HG03354 (cell line): ENCODE data around the gene PTCD3.

Source experiments
- ATAC-seq: cut with Tn5 transposase; IDR thresholded peaks from one replicate; pipeline ENCODE4 v1.9.1; 2021; ENCODE audit warnings: mild to moderate bottlenecking; ENCODE audit not compliant: unreplicated experiment, poor library complexity, severe bottlenecking

The PTCD3 gene

GRCh38 chr2:86079981-86080911 is 25.8 kb upstream of the PTCD3 start:
- peak; percentile 80 for ATAC-seq

DNA sequence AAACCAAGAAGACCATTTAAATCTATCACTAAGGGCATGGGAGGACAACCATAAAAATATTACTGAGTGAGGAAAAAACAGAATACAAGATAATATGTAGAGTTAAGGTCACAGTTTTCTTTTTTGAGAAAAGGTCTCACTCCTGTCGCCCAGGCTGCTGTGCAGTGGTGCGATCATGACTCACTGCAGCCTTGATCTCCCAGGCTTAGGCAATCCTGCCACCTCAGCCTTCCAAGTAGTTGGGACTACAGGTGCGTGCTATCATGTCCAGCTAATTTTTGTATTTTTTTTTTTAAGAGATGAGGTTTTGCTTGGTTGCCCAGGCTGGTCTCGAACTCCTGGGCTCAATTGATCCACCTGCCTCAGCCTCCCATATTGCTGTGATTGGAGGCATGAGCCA is 24.3 kb upstream of the PTCD3 start:
- no peak for ATAC-seq

- no peak for ATAC-seq
Measured at GRCh38 chr2:86082756-86083155, 23.3 kb upstream of the PTCD3 start.

DNA sequence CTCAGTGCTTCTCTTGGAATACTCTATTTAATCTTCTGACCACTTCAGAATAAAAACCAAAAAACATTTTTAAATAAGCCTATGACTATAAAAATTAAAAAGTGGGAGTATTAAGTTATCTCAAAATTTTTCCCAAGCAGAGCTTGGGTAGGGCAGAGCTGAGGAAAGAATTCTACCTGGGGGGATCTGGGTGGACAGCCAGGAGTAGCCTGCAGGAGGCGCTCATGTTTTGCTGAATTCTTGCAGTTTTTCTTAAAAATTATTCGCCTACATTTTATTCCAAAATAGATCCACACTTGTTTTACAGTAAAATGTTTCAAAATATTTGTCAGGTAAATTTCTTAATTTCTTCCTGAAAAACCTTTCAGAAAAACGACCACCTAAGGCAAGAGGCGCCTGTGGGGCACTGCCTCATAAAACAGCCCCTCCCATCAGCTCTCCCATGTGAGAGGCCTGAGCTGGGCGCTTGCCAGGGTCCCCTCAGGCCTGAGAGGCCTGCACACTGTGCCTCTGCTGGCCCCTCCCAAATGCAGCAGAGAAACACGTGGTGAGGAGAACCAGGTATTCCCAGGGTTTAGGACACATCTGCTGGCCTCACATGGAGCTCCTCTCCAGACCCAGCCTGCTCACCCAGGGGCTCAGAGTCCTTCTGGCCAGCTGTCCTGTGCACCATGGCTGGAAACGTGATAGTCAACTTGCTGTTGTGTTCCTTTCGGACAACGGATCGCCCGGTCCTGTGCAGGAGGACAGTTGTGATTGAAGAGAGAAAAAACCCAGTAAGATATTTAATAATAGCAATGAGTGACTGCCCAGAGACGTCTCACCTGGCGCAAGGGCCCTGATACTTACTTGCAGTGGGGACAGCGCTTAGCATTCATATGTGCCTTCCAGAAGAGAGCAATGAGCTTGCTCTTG is 17.8 kb upstream of the PTCD3 start:
- ATAC-seq: no peak

DNA sequence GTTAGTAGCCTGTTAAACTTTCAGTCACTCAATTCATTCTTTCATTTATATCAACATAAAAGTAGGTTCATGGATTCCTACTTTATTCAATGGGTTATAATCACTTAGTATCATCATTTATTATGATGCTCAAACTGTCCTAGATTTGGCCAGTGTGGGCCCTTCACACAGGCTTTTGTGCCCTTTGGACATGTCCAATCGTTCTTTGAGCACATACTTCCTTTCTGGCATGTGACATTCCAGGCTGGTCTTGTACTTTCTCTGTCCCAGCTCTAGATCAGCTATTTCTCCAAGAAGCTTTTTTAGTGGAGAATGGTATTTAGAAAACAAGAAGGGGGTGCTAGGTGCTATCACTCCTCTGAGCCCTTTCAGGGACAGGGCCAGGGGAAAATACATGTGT is 11.8 kb upstream of the PTCD3 start:
- ATAC-seq: no peak

DNA sequence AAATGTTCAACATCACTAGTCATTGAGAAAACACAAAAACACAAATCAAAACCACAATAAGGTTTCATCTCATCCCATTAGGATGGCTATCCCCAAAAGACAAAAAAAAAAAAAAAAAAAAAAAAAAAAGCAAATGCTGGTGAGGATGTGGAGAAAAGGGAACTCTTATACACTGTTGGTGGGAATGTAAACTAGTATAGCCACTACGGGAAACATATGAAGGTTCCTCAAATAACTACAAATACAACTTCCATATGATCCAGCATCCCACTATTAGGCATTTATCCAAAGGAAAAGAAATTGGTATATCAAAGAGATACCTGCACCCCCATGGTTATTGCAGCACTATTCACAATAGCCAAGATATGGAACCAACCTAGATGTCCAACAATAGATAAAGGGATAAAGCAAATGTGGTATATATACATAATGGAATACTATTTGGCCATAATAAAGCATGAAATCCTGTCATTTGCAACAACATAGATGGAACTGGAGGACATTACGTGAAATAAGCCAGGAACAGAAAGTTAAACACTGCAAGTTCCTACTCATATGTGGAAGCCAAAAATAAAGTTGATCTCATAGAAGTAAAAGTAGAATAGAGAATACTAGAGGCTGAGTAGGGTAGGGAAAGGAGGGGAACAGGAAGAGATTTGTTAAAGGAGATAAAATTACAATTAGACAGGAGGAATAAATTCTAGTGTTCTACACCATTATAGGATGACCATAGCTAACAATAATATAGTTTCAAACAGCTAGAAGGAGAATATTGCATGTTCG is 8.7 kb upstream of the PTCD3 start:
- ATAC-seq: no peak

GRCh38 chr2:86097913-86098312 is 8.1 kb upstream of the PTCD3 start:
- ATAC-seq: no peak

DNA sequence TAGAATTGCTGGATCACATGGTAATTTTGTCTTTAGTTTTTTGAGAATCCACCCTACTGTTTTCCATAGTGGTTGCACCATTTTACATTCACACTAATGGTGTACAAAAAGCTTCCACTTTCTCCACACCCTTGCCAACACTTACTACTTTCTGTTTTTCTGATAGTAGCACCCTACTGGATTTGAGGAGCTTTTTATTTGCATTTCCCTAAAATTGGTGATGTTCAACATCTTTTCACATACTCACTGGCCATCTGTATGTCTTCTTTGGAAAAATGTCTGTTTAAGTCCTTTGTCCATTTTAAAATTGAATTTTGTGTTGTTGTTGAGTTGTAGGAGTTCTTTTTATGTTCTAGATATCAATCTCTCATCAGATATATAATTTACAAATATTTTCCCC is 3.9 kb upstream of the PTCD3 start:
- ATAC-seq: no peak

- ATAC-seq: peak; percentile 78
Measured at GRCh38 chr2:86105252-86105968, 625 bp upstream of the PTCD3 start, which contains the start of gene POLR1A. TSS of gene POLR1A (minus strand) at chr2:86105886. CDS start at chr2:86105776, 110 bp downstream.

DNA sequence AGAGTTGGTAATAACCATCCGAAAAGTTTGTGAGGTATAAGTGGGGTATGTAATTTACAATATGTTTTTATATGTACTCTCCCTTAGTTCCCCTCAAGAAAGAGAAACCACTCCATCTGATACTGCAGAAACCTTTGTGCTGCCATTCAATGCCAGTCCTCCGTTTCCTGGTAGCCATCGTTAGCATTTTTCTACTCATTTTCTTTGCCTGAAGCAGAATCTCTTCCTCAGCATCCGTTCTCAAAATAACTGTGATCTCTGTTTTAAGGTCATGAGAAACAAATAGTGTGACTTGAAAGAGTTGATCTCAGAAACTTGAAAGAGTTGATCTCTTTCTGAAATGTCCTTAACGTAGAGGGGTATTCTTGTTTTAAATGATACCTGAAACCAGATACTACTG is 996 bp downstream of the PTCD3 start:
- no peak for ATAC-seq

DNA sequence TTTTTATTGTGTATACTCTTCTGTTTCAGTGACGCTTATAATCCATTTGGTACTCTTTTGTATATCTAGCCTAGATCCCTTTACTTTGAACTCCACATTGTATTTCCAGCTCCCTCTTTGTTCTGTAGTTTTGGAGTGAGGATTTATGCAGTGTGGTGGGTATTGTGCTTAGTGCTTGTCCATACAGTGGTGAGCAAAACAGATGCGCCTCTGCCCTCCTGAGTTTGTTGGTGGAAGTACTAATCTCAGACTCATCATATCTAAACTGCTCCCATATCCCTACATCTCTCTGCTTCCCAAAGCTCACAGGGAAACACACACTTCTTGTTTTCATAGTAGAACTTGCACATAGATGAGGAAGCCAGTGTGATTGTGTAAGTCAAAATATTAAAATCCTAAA is 12.1 kb downstream of the PTCD3 start:
- no peak for ATAC-seq

DNA sequence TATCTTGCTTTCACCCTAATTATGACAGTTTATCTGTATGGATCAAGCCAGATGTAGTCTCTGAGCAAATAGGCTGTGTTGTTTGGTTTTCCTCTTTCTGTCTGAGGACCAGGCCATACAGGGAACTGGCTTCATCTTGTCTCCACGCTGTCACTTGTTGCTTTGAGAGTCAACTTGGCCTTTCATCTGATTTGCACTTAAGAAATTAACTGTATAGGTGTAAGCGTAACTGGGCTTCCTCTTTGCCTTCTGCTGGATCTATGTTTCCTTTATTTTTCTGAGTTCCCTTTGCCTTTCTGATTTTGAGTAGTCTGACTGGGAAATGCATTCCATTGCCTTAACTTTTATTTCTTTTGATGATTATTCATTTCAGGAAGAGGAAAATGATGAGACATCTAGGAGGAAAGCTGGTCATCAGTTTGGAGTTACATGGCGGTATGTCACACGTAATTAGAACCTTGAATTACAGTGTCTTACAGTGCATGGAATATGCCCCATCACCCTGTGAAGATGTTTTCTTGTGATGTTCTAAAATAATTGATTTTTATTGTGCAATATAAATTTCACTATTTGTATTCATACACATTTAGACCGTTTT is 17.4 kb downstream of the PTCD3 start:
- no peak for ATAC-seq

DNA sequence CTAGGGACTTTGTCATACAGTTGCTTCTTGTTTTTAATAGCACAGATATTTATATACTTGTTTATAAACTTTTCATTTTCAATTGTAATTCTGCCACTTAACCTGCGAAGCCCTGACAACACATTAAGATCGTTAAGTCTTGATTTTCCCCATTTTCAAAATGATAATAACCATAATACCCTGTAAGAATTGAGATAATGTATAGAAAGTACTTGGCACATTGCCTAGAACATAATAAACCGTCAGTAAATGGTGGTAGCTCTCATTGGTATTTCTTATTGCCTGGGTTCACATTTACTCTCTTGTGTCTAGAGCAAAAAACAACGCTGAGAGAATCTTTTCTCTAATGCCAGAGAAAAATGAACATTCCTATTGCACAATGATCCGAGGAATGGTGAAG is 18.6 kb downstream of the PTCD3 start:
- no peak for ATAC-seq

DNA sequence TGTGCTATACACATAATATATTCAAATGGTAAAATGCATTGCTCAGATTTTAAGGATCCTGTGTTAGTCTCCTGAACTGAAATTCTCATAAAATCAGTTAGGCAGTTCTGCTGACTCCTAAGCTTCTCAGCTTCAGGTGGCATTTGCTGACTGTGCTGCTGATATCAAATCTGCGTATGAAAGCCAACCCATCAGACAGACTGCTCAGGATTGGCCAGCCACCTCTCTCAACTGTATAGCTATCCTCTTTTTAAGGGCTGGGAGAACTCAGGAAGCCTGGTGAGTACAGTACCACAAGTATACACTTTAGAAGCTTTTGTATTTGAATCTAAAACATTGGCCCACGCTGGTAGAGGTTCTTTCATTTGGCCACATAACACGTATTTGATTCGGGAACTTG is 28.7 kb downstream of the PTCD3 start:
- ATAC-seq: no peak

DNA sequence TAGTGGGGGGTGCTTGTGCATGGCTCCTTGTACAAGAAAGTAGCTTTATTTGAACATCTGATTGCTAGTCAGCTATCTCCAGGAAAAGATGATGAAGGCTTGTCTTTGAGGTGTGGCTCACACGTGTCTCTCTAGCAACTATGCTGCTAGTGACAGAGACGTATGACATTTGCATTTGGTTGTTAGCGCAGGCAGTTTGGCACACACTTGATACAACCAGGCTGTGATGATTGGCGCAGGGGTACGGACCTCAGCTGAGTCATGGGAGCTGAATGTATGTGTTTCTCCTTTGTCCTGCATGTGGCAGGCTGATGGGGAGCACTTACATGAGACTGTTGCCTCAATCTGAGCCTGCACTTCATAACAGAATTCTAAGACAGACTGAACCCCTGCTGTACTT is 29.6 kb downstream of the PTCD3 start:
- no peak for ATAC-seq

GRCh38 chr2:86136141-86136540 is 30.1 kb downstream of the PTCD3 start:
- no peak for ATAC-seq

DNA sequence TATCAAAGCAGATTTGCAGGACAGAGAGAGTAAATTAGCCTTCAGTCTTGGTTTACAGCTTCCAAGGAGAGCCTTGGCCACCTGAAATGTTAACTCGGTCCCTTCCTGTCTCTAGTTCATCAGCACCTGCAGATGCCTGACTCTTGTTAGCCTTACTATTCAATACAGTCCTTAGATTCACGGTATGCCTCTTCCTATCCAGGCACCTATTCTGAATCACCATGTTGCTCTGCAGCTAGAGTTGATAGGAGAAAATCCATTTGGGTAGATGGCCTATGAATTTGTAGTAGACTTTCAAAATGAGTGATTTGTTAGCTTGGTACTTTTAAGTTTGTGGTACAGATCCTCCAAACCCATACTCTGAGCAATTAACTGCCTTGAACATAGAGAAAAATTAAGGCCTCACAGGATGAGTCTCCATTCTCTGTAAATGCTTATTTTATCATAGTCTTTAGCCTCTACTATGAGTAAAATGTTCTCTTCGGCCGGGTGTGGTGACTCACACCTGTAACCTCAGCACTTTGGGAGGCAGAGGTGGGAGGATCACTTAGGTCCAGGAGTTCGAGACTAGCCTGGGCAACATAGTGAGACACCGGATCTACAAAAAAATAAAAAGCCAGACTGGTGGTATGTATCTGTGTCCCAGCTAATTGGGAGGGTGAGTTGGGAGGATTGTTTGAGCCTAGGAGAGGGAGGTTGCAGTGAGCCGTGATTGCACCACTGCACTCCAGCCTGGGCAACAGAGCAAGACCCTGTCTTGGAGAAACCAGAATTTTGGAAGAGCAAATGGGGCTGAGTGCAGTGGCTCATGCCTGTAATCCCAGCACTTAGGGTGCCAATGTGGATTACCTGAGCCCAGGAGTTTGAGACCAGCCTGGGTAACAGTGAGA is 32.9 kb downstream of the PTCD3 start:
- no peak for ATAC-seq

DNA sequence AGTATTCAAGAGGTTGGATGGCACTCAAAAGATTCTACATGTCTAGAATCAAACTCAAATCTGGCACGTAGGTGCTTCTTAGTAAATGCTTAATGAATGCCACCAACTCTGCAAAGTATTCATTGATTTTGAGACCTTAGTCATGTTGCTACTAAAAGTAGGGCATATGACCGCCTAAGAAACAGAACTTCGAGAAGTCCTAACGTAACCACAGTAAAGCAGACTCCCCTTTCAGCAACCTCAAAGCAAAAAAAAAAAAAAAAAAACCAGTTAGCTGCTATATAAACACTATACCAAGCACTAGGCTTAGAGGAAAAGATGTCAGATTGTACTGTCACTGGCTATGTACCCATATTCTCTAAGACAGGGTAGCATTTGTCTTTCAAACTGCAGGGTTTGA is 33.9 kb downstream of the PTCD3 start:
- no peak for ATAC-seq
